HepG2 (cell line): ENCODE results near the gene HINT1. TPM values are rescaled to one million over a fixed set of nuclear protein-coding genes. Genes with fewer than 3 reads are reported as not detected.

Experiments used
- BRCA1 ChIP-seq: sonication (generic); formaldehyde crosslinking; IDR thresholded peaks from 2 replicates; pipeline ENCODE4 v1.4.0; 2020; ENCODE audit warnings: missing genetic modification reagents
- JDP2 ChIP-seq: sonication (generic); formaldehyde crosslinking; IDR thresholded peaks from 2 replicates; pipeline ENCODE4 v1.8.1; 2022; ENCODE audit warnings: missing genetic modification reagents, borderline replicate concordance
- MNT ChIP-seq: fragments of 450-650 bp; IDR thresholded peaks from 2 replicates; pipeline ENCODE4 v1.6.1; 2016
- NKX3-1 ChIP-seq: sonication (generic); formaldehyde crosslinking; IDR thresholded peaks from 2 replicates; pipeline ENCODE4 v1.5.0; 2020; ENCODE audit warnings: missing genetic modification reagents
- NR2F1 ChIP-seq, 2 experiments: fragments of 450-650 bp in 1 of 2; formaldehyde crosslinking in 1 of 2; IDR thresholded peaks; 2 replicates each; pipeline versions ENCODE4 v1.5.0 to v1.6.1; 2016 to 2020; ENCODE audit warnings: mild to moderate bottlenecking in 1 of 2, missing compliant biosample characterization in 1 of 2, missing genetic modification reagents in 1 of 2, moderate library complexity in 1 of 2
- NR3C1 ChIP-seq: sonication (generic); formaldehyde crosslinking; IDR thresholded peaks from 2 replicates; pipeline ENCODE4 v1.4.0; 2020; ENCODE audit warnings: missing genetic modification reagents
- REPIN1 ChIP-seq: sonication (generic); formaldehyde crosslinking; IDR thresholded peaks from 2 replicates; pipeline ENCODE4 v1.8.0; 2022; ENCODE audit warnings: missing genetic modification reagents, low read depth, mild to moderate bottlenecking, borderline replicate concordance
- RNF2 ChIP-seq: fragments of 450-650 bp; conservative IDR thresholded peaks from 2 replicates; pipeline ENCODE4 v1.6.1; 2016; ENCODE audit warnings: low read depth
- TAF1 ChIP-seq: sonication (generic); formaldehyde crosslinking; IDR thresholded peaks from 2 replicates; pipeline ENCODE4 v1.4.0; 2020; ENCODE audit warnings: missing genetic modification reagents
- TRIM24 ChIP-seq: sonication (generic); formaldehyde crosslinking; IDR thresholded peaks from 2 replicates; pipeline ENCODE4 v1.8.0; 2022; ENCODE audit warnings: mild to moderate bottlenecking, missing genetic modification reagents
- ZMAT5 ChIP-seq: sonication (generic); formaldehyde crosslinking; IDR thresholded peaks from 2 replicates; pipeline ENCODE4 v1.5.0; 2020; ENCODE audit warnings: mild to moderate bottlenecking, low read depth, missing genetic modification reagents, borderline replicate concordance
- ZNF24 ChIP-seq: fragments of 450-650 bp; IDR thresholded peaks from 2 replicates; pipeline ENCODE4 v1.6.1; 2017; ENCODE audit warnings: antibody characterized with exemption, mild to moderate bottlenecking
- ZNF407 ChIP-seq: sonication (generic); formaldehyde crosslinking; IDR thresholded peaks from one replicate; pipeline ENCODE4 v1.5.1; 2020; ENCODE audit warnings: mild to moderate bottlenecking, missing genetic modification reagents; ENCODE audit errors: not compliant biosample characterization
- ZNF484 ChIP-seq: sonication (generic); formaldehyde crosslinking; IDR thresholded peaks from 2 replicates; pipeline ENCODE4 v1.5.1; 2020; ENCODE audit warnings: mild to moderate bottlenecking, low read depth, missing genetic modification reagents, borderline replicate concordance
- ZNF816 ChIP-seq: sonication (generic); formaldehyde crosslinking; IDR thresholded peaks from 2 replicates; pipeline ENCODE4 v1.8.0; 2022; ENCODE audit warnings: missing genetic modification reagents, mild to moderate bottlenecking, borderline replicate concordance
- ZSCAN29 ChIP-seq: sonication (generic); formaldehyde crosslinking; conservative IDR thresholded peaks from 2 replicates; pipeline ENCODE4 v1.4.0; 2020; ENCODE audit warnings: mild to moderate bottlenecking, missing genetic modification reagents
- polyA plus RNA-seq, 8 experiments: library from polyadenylated mRNA; depleted of rRNA in 3 of 8; stranded (reverse) in 7 of 8; unstranded in 1 of 8; fragments of >200 nt; fragmentation: Illumina TruSeq in 4 of 8; extraction: Trizol in 4 of 8; gene quantifications; 2 replicates each; pipeline versions ENCODE4 v1.2.1 to v1.2.3, GENCODE V29; 2011 to 2016; ENCODE audit warnings: low read depth in 4 of 8, missing spikeins in 1 of 8, mixed read lengths in 1 of 8; ENCODE audit not compliant: insufficient read depth in 1 of 8
- total RNA-seq, 5 experiments: library from RNA; depleted of rRNA; stranded (reverse); fragments of >200 nt; fragmentation: Illumina TruSeq; extraction: Trizol; gene quantifications; 2 replicates each; pipeline ENCODE4 v1.2.3, GENCODE V29; 2016; ENCODE audit warnings: low read depth in 1 of 5

The HINT1 gene
- total and polyA plus RNA-seq, 2 of the 13 experiments (the other 11 are each of a cell fraction or from before 2014, with no cell fraction given), result 428 to 997 TPM

GRCh38 chr5:131164191-131165118 lies 601 bp downstream of the HINT1 start (continued):
- TF ChIP-seq MNT, result no peak
- TF ChIP-seq NR2F1 (CRISPR knock-in tag; IDR thresholded peaks at IDR 0.05), result no peak
- no peak for TF ChIP-seq ZNF24
- no peak for TF ChIP-seq NKX3-1 (CRISPR knock-in tag)
- no peak for TF ChIP-seq ZMAT5
- 0 out of 2 replicates have a peak, but pooled peaks have one; percentile 50 for TF ChIP-seq BRCA1 (CRISPR knock-in tag)
- TF ChIP-seq TAF1 (CRISPR knock-in tag), result no peak
- 0 out of 2 replicates have a peak, but pooled peaks have one; percentile 35 for TF ChIP-seq REPIN1 (CRISPR knock-in tag)
- no peak for TF ChIP-seq ZSCAN29 (CRISPR knock-in tag)
- TF ChIP-seq ZNF484 (CRISPR knock-in tag), result no peak; the same call in 1 of the 2 replicates
- TF ChIP-seq NR3C1 (CRISPR knock-in tag), result no peak
- TF ChIP-seq RNF2, result 0 out of 2 replicates have a peak, but pooled peaks have one; percentile 59
- TF ChIP-seq JDP2 (CRISPR knock-in tag), result no peak
- TF ChIP-seq ZNF407, result peak; percentile 42
- no peak for TF ChIP-seq TRIM24 (CRISPR knock-in tag)
- TF ChIP-seq ZNF816 (CRISPR knock-in tag), result peak; percentile 89
